Lower leg skin (tissue), 3 donors: ENCODE data around the gene ATP2B2.

Experiments used
- CTCF ChIP-seq, 3 donors: fragments of 450-650 bp; IDR thresholded peaks; one replicate each; pipeline ENCODE4 v1.5.1; 2016; ENCODE audit warnings: antibody characterized with exemption in 3 of 3, mild to moderate bottlenecking in 3 of 3, moderate library complexity in 2 of 3
- POLR2A ChIP-seq, 2 donors: fragments of 450-650 bp; IDR thresholded peaks; one replicate each; pipeline ENCODE4 v1.6.1; 2016 to 2017; ENCODE audit warnings: antibody characterized with exemption in 2 of 2, mild to moderate bottlenecking in 1 of 2, moderate library complexity in 1 of 2

- TF ChIP-seq POLR2A (IDR thresholded peaks at IDR 0.05): no peak
- no peak for TF ChIP-seq CTCF (IDR thresholded peaks at IDR 0.05)
These were observed 34.2 kb downstream of the ATP2B2 start for GRCh38 chr3:10471054-10471688.
